ENCODE measurements around the gene FBXO36.

FBXO36 gene

DNA sequence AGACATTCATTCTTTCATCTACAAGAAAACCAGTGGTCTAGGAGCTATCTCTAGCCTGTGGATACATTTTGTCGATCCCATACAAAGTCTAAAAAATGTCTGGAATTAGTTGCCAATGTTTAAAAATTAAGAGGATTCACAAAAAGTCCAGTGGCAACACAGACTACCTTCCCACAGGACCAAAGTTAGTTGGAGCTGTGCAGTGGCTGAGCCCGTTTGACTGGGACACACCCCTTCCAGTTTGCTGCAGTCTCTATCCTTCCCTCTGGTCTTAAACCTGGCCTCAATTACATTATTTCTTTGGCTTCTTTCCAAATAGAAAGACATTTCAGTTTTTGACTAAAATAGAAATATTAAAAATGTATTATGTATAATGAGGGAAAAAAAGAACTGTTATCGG is 127.8 kb downstream of the FBXO36 start:
- no peak for DNase-seq (ENCODE audit: low read depth)

DNA sequence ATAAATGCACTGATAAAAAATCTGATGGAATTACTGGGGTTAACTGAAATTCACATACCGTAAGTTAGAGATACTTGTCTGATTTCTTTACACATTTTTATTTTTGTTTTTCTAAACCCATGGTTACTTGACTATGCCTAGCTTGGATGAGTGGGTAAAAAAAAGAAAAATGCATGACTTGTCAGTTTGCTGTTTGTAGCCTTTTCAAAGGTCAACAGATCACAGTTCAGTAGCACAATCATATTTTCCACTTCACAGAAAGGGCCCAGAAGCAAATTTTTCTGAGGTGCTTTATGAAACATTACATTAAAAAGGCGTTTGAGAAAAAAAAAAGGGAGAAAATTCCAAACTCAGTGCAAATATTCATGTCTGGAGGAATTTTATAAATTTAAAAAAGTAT is 130.0 kb downstream of the FBXO36 start:
- no peak for DNase-seq (ENCODE audit: low read depth)

DNA sequence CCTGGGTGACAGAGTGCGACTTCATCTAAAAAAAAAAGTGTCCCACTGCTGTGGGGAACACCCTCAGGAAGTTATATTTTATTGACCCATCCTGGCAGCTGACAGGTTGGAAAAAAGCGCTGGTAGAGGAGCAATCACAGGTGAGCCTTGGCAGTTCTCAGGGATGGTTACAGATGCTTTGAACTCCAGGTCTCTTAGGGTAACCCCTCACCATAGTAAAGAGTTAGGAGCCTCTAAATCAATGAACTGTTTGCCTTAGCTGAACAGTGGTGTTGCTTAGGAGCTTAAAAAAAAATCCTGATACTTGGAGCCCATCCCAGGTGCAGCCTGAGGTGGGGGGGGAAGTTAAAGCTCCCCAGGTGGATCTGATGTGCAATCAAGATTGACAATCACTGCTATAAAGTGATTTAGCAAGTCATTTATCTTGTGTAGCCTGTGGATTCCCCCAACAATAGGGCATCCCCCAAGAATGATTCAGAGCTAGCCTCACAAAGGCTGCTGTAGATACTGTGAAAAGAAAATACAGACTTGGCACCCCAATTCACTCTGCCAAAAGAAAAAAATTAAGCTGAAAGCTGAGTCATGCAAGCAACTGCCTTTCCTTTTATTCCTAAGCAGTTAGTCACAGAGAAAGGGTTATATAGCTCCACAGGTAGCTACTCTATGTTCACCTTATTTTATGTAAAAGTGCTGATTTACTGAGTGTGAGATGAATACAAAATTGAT is 131.6 kb downstream of the FBXO36 start:
- no peak for DNase-seq (ENCODE audit: low read depth)

DNA sequence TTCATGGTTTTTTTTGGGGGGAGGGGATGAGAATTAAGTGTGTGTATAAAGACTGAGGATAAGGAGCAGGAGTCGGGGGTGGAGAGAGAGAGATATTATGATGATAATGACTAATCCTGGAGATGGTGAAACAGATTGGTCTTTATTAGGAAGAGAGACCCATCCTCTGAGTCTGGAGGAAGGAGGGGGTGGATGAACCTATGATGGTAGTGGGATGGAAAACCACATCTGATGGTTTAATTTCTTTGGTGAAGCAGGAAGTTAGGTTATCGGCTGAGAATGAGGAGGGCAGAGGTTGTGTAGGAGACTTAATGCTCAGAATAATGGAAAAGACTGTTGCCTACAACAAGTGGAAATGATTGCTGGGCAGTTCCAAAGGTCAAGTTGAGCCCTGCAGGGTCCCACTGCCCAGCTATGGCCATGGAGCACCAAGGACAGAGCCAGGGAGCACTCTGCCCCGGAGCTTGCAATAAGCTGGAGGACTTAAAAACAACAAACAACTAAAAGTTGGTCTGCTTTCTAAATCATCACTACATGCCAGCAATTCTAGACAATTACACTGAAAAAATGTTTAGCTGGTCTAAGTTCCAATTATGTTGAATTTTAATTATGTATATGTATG is 138.5 kb downstream of the FBXO36 start:
- no peak for DNase-seq (ENCODE audit: low read depth)
